ENCODE measurements around the gene ZNRF3.

- TF ChIP-seq POLR2AphosphoS5 (IDR thresholded peaks at IDR 0.05): no peak
- TF ChIP-seq, protein P1, sequence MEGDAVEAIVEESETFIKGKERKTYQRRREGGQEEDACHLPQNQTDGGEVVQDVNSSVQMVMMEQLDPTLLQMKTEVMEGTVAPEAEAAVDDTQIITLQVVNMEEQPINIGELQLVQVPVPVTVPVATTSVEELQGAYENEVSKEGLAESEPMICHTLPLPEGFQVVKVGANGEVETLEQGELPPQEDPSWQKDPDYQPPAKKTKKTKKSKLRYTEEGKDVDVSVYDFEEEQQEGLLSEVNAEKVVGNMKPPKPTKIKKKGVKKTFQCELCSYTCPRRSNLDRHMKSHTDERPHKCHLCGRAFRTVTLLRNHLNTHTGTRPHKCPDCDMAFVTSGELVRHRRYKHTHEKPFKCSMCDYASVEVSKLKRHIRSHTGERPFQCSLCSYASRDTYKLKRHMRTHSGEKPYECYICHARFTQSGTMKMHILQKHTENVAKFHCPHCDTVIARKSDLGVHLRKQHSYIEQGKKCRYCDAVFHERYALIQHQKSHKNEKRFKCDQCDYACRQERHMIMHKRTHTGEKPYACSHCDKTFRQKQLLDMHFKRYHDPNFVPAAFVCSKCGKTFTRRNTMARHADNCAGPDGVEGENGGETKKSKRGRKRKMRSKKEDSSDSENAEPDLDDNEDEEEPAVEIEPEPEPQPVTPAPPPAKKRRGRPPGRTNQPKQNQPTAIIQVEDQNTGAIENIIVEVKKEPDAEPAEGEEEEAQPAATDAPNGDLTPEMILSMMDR (IDR thresholded peaks at IDR 0.05): no peak
Measured at GRCh38 chr22:29009148-29009547, 125.8 kb downstream of the ZNRF3 start.

All from upper lobe of left lung (tissue), 4 donors.